GM21529 (cell line): Measurements from ENCODE around the gene KCND3.

Experiments
- ATAC-seq: cut with Tn5 transposase; IDR thresholded peaks from one replicate; pipeline ENCODE4 v1.9.1; 2021; ENCODE audit not compliant: unreplicated experiment

KCND3 gene

GRCh38 chr1:111921948-111922347 lies 67.5 kb downstream of the KCND3 start:
- no peak for ATAC-seq

DNA sequence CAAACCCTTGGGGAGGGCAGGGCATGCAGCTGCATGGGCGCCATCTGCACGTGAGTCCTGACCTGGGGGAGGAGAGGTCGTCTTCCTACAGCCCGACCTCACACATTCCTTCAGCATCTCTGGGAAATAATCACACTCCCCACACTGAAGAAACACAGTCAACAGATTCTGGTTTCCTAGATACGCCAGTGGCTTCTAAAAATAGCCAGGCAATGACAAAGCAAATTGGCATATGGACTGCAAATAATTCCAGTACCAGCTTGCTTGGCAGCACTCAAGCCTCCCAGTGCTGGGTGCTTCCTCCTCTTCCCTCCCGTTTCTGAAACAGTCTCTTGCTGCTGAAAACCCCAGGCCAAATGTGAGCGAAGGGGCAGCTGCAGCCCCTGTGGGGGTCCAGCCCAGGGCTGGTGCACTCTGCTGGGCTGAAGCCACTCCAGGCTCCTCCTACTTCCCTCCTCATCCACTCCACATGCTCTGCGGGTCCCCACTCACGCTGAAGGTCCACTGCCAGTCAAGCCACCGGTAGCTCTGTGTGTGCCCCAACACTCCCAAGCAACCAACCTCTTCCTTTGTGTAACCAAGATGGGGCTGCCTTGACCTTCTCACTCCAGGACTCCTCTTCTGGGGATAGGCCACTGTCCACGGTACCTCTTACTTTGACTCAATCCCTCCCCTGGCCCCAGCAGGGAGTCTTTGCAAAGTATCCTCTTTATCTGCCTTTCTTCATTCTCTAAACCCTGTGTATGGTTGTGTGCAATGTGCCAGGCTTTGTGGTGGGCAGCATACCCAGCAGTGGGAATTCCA lies 69.0 kb downstream of the KCND3 start:
- no peak for ATAC-seq

DNA sequence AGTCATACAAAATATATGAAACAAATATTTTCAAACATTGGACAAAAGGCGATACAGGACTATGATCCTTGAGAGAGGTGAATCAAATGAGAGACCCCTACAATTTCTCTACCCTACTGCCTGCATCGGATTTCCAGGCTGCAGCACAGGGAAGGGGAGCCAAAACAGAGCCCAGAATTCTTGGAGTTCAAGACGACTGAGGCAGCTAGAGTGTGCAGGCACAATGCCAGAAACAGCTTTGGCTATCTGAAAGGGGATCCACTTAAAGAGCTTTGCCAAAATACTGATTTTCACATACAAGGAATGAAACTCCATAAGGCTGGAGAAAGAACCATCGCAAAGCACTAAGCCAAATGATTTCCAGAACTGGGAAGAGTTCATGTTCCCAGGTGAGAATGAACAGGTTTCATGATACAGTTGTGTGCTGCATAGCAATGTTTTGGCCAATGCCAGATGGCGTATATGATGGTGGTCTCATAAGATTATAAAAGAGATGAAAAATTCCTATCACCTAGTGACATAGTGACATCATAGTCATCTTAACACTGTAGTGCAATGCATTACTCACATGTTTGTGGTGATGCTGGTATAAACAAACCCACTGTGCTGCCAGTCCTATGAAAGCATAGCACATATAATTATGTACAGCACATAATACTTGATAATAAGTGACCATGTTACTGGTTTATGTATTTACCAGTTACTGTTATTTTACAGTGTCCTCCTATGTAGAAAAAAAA lies 77.5 kb downstream of the KCND3 start:
- no peak for ATAC-seq

- no peak for ATAC-seq
These were observed 78.4 kb downstream of the KCND3 start for GRCh38 chr1:111911061-111911460.

DNA sequence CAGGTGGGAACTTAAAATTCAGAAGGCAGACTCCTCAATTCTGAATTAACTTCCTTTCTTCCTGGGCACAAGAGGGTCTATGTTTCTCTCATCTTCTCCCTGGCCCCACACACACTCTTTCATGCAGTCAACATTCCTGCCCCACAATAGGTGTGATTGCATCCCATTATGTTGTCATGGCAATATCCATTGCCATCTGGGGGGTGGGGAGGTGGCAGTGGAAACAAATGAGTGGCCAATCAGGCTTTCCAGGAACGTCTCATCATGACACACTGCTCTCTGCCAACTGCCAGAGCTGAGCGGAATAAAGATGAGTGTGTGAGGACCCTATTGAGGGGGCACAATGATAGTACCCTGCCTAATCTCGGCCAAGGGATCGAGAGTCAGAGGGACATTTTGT lies 80.4 kb downstream of the KCND3 start:
- no peak for ATAC-seq

DNA sequence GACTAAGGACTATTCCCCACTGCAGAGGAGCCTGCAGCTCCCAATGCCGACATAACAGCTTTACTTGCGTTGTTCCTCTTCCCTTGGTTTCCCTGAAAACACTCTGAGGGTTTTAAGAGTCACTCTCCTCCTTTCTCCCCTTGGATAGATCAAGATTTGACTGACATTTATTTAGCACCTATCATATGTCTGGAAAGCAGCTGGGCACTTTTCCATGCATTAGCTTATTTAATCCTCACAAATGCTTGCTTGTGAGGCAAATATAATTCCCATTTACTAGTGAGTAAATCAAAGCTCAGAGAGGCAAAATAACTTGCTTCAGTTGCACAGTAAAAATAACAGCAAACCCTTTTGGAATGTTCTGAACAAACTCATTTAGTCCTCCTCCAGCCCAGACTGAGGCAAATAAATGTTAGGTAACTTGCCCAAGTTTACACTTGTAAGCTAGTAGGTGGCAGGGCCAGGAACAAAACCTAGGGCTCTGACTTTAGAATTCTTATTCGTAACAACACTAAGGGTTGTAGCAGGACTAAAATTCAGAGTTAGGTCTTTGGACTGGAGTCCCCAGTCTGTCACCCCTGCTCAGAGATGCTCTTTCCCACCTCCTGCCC lies 81.4 kb downstream of the KCND3 start:
- no peak for ATAC-seq

GRCh38 chr1:111907321-111907720 lies 82.1 kb downstream of the KCND3 start:
- no peak for ATAC-seq

DNA sequence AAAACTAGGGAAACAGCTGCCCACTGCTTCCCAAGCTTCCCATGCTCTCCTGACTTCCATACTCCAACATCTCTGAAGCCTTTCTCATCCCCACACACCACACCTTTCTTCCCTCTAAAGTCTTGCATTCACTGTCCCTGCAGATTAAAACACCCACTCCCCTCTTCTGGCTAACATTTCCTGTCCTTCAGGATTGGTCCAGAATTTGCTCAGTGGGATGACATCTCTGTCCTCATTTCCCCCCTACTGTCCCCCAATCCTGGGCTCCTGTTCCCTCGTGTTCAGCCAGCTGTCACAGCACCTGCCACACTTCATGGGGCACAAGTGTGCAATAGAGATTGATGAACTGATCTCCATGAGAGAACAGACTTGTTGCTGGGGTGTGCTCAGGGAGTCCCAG lies 82.7 kb downstream of the KCND3 start:
- ATAC-seq, result no peak

- ATAC-seq, result no peak
These were observed 83.4 kb downstream of the KCND3 start for GRCh38 chr1:111906111-111906510.

- ATAC-seq, result no peak
These were observed 84.8 kb downstream of the KCND3 start for GRCh38 chr1:111904478-111905218.

- no peak for ATAC-seq
These were observed 85.5 kb downstream of the KCND3 start for GRCh38 chr1:111903871-111904449.

DNA sequence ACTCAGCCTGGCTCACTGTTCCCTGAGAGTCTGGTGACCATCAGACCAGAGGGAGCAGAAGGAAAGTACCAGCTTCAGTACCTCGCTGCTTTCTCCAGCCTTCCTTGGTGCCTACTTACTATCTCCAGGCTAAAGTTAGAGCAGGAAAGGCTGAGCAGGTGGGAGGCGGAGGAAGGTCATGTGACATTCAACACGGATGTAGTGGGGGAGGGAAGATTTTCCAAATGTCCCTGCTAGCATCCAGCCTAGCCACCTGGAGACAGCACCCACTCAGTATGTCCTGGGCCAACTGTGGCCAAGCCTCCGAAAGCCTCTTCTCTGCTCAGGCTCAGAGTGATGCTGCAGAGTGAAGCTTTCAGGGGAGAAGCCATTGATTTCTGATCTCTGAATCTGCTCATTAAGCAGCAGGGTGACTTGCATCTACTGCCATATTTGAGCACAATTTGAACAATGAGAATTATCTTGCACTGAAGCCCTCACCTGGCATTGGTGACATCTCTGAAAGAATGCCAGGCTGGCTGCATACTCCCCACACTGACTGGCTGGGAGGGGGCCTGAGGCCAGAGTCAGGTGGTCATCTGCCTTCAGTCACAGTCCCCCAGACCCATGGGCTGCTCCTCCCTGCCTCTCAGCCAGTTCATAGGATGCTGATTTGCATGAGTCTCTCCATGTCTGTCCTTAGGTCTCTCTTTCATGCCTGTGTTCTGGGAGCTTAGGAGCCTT lies 86.2 kb downstream of the KCND3 start:
- ATAC-seq, result no peak

- no peak for ATAC-seq
These were observed 94.0 kb downstream of the KCND3 start for GRCh38 chr1:111895469-111895868.

GRCh38 chr1:111895017-111895416 lies 94.5 kb downstream of the KCND3 start:
- no peak for ATAC-seq

GRCh38 chr1:111894497-111894896 lies 95.0 kb downstream of the KCND3 start:
- ATAC-seq, result no peak

DNA sequence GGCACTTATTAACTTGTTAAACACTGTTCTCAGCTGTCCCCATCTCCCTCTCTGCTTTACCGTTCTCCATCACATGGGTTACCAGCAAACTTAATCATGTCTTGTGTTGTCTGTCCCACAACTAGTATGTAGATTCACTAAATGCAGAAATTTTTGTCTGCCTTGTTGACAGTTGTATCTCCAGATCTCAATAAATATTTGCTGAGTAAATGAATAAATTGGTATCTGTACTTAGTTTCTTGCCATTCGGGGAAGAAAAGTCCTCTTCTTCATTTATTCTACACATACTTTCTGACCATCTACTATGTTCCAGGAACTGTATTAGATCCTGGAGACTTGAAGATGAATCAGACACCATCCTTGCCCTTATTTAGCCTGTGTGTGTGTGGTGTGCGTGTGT lies 97.9 kb downstream of the KCND3 start:
- no peak for ATAC-seq

DNA sequence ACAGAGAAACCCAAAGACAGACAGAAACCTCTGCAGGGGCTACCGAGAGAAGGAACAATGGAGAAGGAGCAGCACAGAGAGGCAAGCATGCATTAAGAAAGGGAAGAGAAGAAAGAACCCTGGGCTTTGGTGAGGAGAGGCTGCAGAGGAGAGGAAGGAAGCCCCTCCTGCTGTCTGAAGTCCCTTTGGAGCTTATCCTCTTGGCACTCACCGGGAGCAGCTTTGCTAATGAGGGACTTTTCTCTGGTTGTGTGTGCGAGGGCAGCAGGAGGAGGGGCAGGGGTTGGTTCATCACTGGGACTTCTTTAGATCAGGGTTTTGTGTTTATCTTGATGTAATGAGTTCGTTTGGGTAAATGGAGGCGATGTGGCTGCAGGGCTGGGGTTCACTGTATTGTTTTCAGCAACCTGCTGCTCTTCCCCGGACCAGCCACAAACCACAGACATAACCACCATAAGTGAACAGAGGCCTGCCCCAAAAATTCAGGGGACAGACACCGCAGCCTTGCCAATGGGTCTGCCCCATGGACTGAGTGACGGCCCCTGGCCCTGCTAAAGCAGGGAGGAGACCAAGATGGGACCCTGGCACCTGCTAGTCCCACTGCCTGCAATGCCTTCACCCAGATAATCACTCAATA lies 100.6 kb downstream of the KCND3 start:
- no peak for ATAC-seq

DNA sequence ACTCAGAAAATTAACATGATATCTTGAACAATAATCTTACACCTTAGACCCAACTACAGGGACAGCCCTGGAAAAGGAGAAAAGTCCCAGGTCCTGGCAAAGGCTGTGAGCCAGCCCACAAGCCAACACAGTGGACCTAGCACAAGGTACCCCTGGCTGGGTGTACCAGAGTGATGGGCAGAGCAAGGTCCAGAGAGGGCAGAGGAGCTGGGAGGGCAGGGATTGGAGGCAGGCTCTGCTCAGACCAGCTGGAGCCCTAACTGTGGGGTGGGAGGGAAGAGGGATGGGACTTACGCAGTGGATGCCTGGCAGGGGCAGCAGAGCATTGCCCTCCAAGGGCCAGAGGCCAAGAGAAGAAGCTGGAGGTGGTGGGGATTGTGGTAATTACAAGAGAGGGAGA lies 101.6 kb downstream of the KCND3 start:
- no peak for ATAC-seq

- ATAC-seq, result no peak
These were observed 102.1 kb downstream of the KCND3 start for GRCh38 chr1:111887385-111887784.

GRCh38 chr1:111886741-111887140 lies 102.7 kb downstream of the KCND3 start:
- no peak for ATAC-seq
